Lung microvascular endothelial cell (primary cell): Measurements from ENCODE around the gene NT5M. TPM values are rescaled to one million over a fixed set of nuclear protein-coding genes. Genes with fewer than 3 reads are reported as not detected.

ENCODE experiments used
- DNase-seq, 2 donors: peaks; one replicate each; pipeline versions ENCODE4 v3.0.0 to v3.0.0-alpha.2; 2010; ENCODE audit warnings: low read depth in 2 of 2
- total RNA-seq: library from RNA; depleted of rRNA; stranded (reverse); fragments of >200 nt; gene quantifications from 2 replicates; pipeline ENCODE4 v1.2.1, GENCODE V29; 2014

The NT5M gene
- total RNA-seq, 1 donor from 2014 or later = 1.8 TPM

GRCh38 chr17:17343160-17343735 is 40.1 kb downstream of the NT5M start:
- peak in 1 of 2 donors; percentile 28 for DNase-seq

- peak in 1 of 2 donors; percentile 0 for DNase-seq
Observed at GRCh38 chr17:17343896-17344506, 40.8 kb downstream of the NT5M start.

- DNase-seq = no peak
Observed at GRCh38 chr17:17344507-17345293, 41.5 kb downstream of the NT5M start.

GRCh38 chr17:17345294-17345597 is 42.1 kb downstream of the NT5M start:
- no peak for DNase-seq

- DNase-seq = no peak
Observed at GRCh38 chr17:17345686-17346427, 42.7 kb downstream of the NT5M start.

- DNase-seq = no peak
Observed at GRCh38 chr17:17346428-17347233, 43.5 kb downstream of the NT5M start.

- no peak for DNase-seq
Observed at GRCh38 chr17:17347234-17347955, 44.2 kb downstream of the NT5M start.

- DNase-seq = no peak
Observed at GRCh38 chr17:17347956-17348871, 45.0 kb downstream of the NT5M start.

GRCh38 chr17:17348872-17349723 is 45.9 kb downstream of the NT5M start:
- no peak for DNase-seq

GRCh38 chr17:17349724-17350106 is 46.5 kb downstream of the NT5M start:
- DNase-seq = no peak

GRCh38 chr17:17350491-17351355 is 47.5 kb downstream of the NT5M start:
- peak in 1 of 2 donors; percentile 20 for DNase-seq

GRCh38 chr17:17351356-17351891 is 48.3 kb downstream of the NT5M start:
- DNase-seq = no peak

- peak; percentile 85 to 86 for DNase-seq
Observed at GRCh38 chr17:17351901-17352781, 49.0 kb downstream of the NT5M start.

- DNase-seq = no peak
Observed at GRCh38 chr17:17352836-17353624, 49.9 kb downstream of the NT5M start.

GRCh38 chr17:17353625-17354484 is 50.7 kb downstream of the NT5M start:
- DNase-seq = no peak
